Superior temporal gyrus (tissue), 1 donor: Measurements from ENCODE around the gene EPM2A.

Source experiments
- DNase-seq: peaks from one replicate; pipeline ENCODE4 v3.0.0-alpha.2; 2016; ENCODE audit errors: extremely low spot score

Gene EPM2A

GRCh38 chr6:145673504-145673903 lies 61.8 kb downstream of the EPM2A start:
- no peak for DNase-seq

GRCh38 chr6:145670311-145670710 lies 65.0 kb downstream of the EPM2A start:
- DNase-seq: no peak

GRCh38 chr6:145669627-145670034 lies 65.7 kb downstream of the EPM2A start:
- no peak for DNase-seq

GRCh38 chr6:145668844-145669243 lies 66.5 kb downstream of the EPM2A start:
- DNase-seq: no peak

- DNase-seq: no peak
Observed at GRCh38 chr6:145660676-145661075, 74.6 kb downstream of the EPM2A start.

GRCh38 chr6:145656128-145656527 lies 79.2 kb downstream of the EPM2A start:
- DNase-seq: no peak

- no peak for DNase-seq
Observed at GRCh38 chr6:145652572-145652971, 82.7 kb downstream of the EPM2A start.

GRCh38 chr6:145651988-145652387 lies 83.3 kb downstream of the EPM2A start:
- DNase-seq: no peak

GRCh38 chr6:145648149-145648548 lies 87.2 kb downstream of the EPM2A start:
- no peak for DNase-seq

- no peak for DNase-seq
Observed at GRCh38 chr6:145647602-145648001, 87.7 kb downstream of the EPM2A start.

GRCh38 chr6:145643760-145644159 lies 91.6 kb downstream of the EPM2A start:
- DNase-seq: no peak

GRCh38 chr6:145633981-145634627 lies 101.2 kb downstream of the EPM2A start:
- DNase-seq: peak; percentile 97

GRCh38 chr6:145632971-145633370 lies 102.3 kb downstream of the EPM2A start:
- DNase-seq: no peak

GRCh38 chr6:145631374-145631773 lies 103.9 kb downstream of the EPM2A start:
- no peak for DNase-seq

- no peak for DNase-seq
Observed at GRCh38 chr6:145630598-145630997, 104.7 kb downstream of the EPM2A start.

GRCh38 chr6:145629478-145629877 lies 105.8 kb downstream of the EPM2A start:
- DNase-seq: no peak

GRCh38 chr6:145627451-145627850 lies 107.9 kb downstream of the EPM2A start:
- no peak for DNase-seq

- no peak for DNase-seq
Observed at GRCh38 chr6:145626857-145627256, 108.5 kb downstream of the EPM2A start.

GRCh38 chr6:145623231-145623630 lies 112.1 kb downstream of the EPM2A start:
- no peak for DNase-seq

- DNase-seq: no peak
Observed at GRCh38 chr6:145621776-145622175, 113.5 kb downstream of the EPM2A start.

- no peak for DNase-seq
Observed at GRCh38 chr6:145620088-145620487, 115.2 kb downstream of the EPM2A start.

GRCh38 chr6:145609521-145609920 lies 125.8 kb downstream of the EPM2A start:
- no peak for DNase-seq

- no peak for DNase-seq
Observed at GRCh38 chr6:145608850-145609249, 126.5 kb downstream of the EPM2A start.

GRCh38 chr6:145603991-145604390 lies 131.3 kb downstream of the EPM2A start:
- DNase-seq: no peak
